ENCODE results near the gene CLDN1. TPM values are rescaled to one million over a fixed set of nuclear protein-coding genes. Genes with fewer than 3 reads are reported as not detected.
"Not testable (repeated sequence)": the region's sequence is repeated elsewhere in the genome, so short reads cannot be mapped to it uniquely, and the experiment has no call there.

The CLDN1 gene
- total and polyA plus RNA-seq, 2 donors (not counting 1 experiment from before 2014, with no cell fraction given) = not detected

GRCh38 chr3:190269101-190269500 lies 53.1 kb downstream of the CLDN1 start:
- Mint-ChIP-seq H3K4me1 (no peaks in the 10 kb centered on the region), H3K27ac (no peak overlapping the region), H3K9me3 (ENCODE audit: insufficient read depth) (peaks cover 2% of the 10 kb centered on the region), H3K27me3 (no peaks in the 10 kb centered on the region), H3K4me3 (no peak overlapping the region)
- H3K79me2 ChIP-seq (ENCODE audit: control insufficient read depth, insufficient read depth, low read length) = no peaks in the 10 kb centered on the region
- no peak overlapping the region for H2AFZ ChIP-seq (ENCODE audit: insufficient read depth, low read depth, low read length, poor library complexity, severe bottlenecking)
- no peak overlapping the region for H3K4me3 ChIP-seq (ENCODE audit: control extremely low read depth in 1 of 5, extremely low read depth in 1 of 5, insufficient read depth in 1 of 5, low read depth in 2 of 5, low read length in 4 of 5)
- intact Hi-C loops (cut with micrococcal nuclease) = no loop called here
- H3K9me3 ChIP-seq (ENCODE audit: control extremely low read depth in 1 of 3, control insufficient read depth in 2 of 3, insufficient read depth in 1 of 3, low read length in 2 of 3) = peaks cover 0 to 3% (median 0%) of the 10 kb centered on the region in 3 donors
- no peaks in the 10 kb centered on the region for H3K36me3 ChIP-seq (replicated peaks in 1 of 2; ENCODE audit: control extremely low read depth in 1 of 2, control insufficient read depth in 1 of 2, extremely low read depth in 1 of 2, insufficient read depth in 2 of 2, low read length in 1 of 2)
- ATAC-seq (ENCODE audit: low read depth) (no peak), DNase-seq (no peak)
- TF ChIP-seq CTCF (IDR thresholded peaks at IDR 0.05) (no peak), EZH2 (IDR thresholded peaks at IDR 0.05; ENCODE audit: borderline replicate concordance, insufficient read depth, low read depth, low read length, poor library complexity, severe bottlenecking) (no peak)
- no peak overlapping the region for H3K9ac ChIP-seq (ENCODE audit: low read length)
- POLR2A ChIA-PET = no interaction called here
- no peaks in the 10 kb centered on the region for H4K20me1 ChIP-seq (ENCODE audit: control insufficient read depth, insufficient read depth, low read length, poor library complexity, severe bottlenecking)
- H3K27ac ChIP-seq (ENCODE audit: low read length in 2 of 2) = no peak overlapping the region
- H3K4me1 ChIP-seq (ENCODE audit: control insufficient read depth in 2 of 2, insufficient read depth in 2 of 2, low read length in 2 of 2) = no peaks in the 10 kb centered on the region
- H3K27me3 ChIP-seq (replicated peaks in 1 of 4; ENCODE audit: control extremely low read depth in 1 of 4, control insufficient read depth in 3 of 4, insufficient read depth in 4 of 4, low read length in 3 of 4) = no peaks in the 10 kb centered on the region
- 56% methylated on average over 1 of the region's 2 CpGs for WGBS (ENCODE audit: insufficient coverage)
- no peak overlapping the region for H3K4me2 ChIP-seq (replicated peaks; ENCODE audit: low read depth, low read length, poor library complexity, severe bottlenecking)
- CTCF ChIA-PET = no interaction called here

- intact Hi-C loops (cut with micrococcal nuclease) = not testable (repeated sequence)
Measured at GRCh38 chr3:190267464-190267863, 54.8 kb downstream of the CLDN1 start.

More at GRCh38 chr3:190267464-190267863, 54.8 kb downstream of the CLDN1 start:
- WGBS (ENCODE audit: insufficient coverage) = 90% methylated on average over 2 of the region's 7 CpGs
- H3K4me1 ChIP-seq (ENCODE audit: control insufficient read depth in 2 of 2, insufficient read depth in 2 of 2, low read length in 2 of 2); H3K79me2 ChIP-seq (ENCODE audit: control insufficient read depth, insufficient read depth, low read length); H3K9me3 ChIP-seq (ENCODE audit: control extremely low read depth in 1 of 3, control insufficient read depth in 2 of 3, insufficient read depth in 1 of 3, low read length in 2 of 3); H3K4me3 ChIP-seq (ENCODE audit: control extremely low read depth in 1 of 5, extremely low read depth in 1 of 5, insufficient read depth in 1 of 5, low read depth in 2 of 5, low read length in 4 of 5); H3K9ac ChIP-seq (ENCODE audit: low read length); H3K4me1 Mint-ChIP-seq; H3K4me3 Mint-ChIP-seq; H3K27me3 ChIP-seq (replicated peaks in 1 of 4; ENCODE audit: control extremely low read depth in 1 of 4, control insufficient read depth in 3 of 4, insufficient read depth in 4 of 4, low read length in 3 of 4); H3K27me3 Mint-ChIP-seq; H3K27ac Mint-ChIP-seq; H4K20me1 ChIP-seq (ENCODE audit: control insufficient read depth, insufficient read depth, low read length, poor library complexity, severe bottlenecking); H3K36me3 ChIP-seq (replicated peaks in 1 of 2; ENCODE audit: control extremely low read depth in 1 of 2, control insufficient read depth in 1 of 2, extremely low read depth in 1 of 2, insufficient read depth in 2 of 2, low read length in 1 of 2); ATAC-seq (ENCODE audit: low read depth); H3K27ac ChIP-seq (ENCODE audit: low read length in 2 of 2); DNase-seq; H2AFZ ChIP-seq (ENCODE audit: insufficient read depth, low read depth, low read length, poor library complexity, severe bottlenecking); H3K4me2 ChIP-seq (replicated peaks; ENCODE audit: low read depth, low read length, poor library complexity, severe bottlenecking); CTCF ChIA-PET; H3K9me3 Mint-ChIP-seq (ENCODE audit: insufficient read depth); POLR2A ChIA-PET: not testable (repeated sequence)
